Measurements from ENCODE around the gene WRAP53.

The WRAP53 gene

DNA sequence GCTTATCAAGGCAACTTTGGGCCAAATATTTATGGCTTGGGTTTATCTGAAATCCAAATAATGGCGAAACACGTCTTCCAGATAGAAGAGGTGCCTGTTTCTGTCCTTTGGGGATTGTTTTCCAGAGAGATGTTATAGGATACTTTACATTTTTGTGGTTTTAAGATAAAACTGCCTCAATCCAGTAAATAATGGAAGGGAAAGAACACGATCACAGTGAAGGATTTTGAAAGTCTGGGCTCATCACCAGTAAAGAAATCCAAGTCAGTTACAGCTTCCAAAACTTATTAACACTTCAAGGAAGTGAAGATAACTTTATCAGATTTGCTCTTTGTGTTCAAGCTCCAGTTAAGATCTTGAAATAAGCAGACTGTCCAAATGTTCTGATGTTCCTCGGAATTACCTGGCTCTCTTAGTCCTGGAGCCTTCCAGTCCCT lies 59.4 kb downstream of the WRAP53 start:
- DNase-seq: no peak

DNA sequence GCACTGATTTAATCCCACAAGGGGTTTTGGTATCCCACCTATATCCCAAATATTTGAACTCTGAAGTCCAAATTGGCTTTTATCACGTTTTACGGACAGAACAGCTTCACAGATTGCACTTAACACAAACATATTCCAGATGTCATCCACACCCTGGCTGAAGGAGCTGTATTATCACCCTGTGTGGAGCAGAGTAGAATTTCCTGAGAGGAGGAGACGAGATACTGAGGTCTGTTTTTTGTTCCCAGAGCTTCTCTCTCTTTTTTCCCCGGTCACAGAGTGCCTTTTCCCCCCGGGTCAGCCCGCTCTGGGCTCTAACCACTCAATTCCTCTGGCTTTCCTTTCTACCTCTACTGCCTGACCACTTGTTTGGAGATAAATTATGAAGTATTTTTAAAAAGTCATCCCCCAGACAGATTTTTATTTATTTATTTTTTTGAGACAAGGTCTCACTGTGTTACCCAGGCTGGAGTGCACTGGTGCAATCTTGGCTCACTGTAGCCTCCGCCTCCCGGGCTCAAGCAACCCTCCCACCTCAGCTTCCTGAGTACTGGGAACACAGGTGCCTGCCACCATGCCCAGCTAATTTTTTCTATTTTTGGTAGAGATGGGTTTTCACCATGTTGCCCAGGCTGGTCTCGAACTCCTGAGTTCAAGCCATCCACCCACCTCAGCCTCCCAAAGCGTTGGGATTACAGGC lies 59.9 kb downstream of the WRAP53 start:
- DNase-seq: no peak

GRCh38 chr17:7750321-7750821 lies 62.1 kb downstream of the WRAP53 start:
- no peak for DNase-seq
